HG02798 (cell line): ENCODE data around the gene KDM1B.
"Not testable (repeated sequence)": the region's sequence is repeated elsewhere in the genome, so short reads cannot be mapped to it uniquely, and the experiment has no call there.

Source experiments
- ATAC-seq: cut with Tn5 transposase; IDR thresholded peaks from one replicate; pipeline ENCODE4 v1.9.1; 2021; ENCODE audit warnings: mild to moderate bottlenecking; ENCODE audit not compliant: unreplicated experiment, poor library complexity

The KDM1B gene

GRCh38 chr6:18147616-18148015 is 7.6 kb upstream of the KDM1B start:
- ATAC-seq: no peak

- no peak for ATAC-seq
Measured at GRCh38 chr6:18148304-18149025, 6.8 kb upstream of the KDM1B start.

- not testable (repeated sequence) for ATAC-seq
Measured at GRCh38 chr6:18151391-18151790, 3.8 kb upstream of the KDM1B start.

DNA sequence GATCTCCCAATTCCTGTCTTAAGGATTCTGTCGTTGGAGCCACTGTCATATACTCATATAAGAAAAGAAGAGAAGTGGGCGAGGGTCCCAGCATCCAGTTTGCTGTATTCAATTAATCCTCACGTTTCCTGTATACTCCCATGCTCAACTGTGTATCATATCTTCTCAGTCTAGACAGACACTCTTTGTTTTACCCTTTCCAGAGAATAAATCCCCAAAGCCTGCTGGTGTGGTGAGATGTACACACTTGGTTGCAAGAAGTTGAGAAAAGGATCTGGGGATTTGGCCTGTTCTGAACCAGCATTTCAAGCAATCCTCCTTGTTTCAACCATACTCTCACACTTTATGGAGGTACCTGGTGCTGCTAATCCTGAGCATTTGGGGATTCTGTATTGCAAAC is 3.4 kb upstream of the KDM1B start:
- ATAC-seq: no peak

- no peak for ATAC-seq
Measured at GRCh38 chr6:18153311-18153703, 1.9 kb upstream of the KDM1B start.

GRCh38 chr6:18154507-18155149 is 594 bp upstream of the KDM1B start, which contains the start of gene TPMT:
Gene TPMT (minus strand): TSS chr6:18155077. CDS start chr6:18149127, 5,950 bp downstream.
- peak; percentile 62 for ATAC-seq

- ATAC-seq: peak; percentile 26
Measured at GRCh38 chr6:18155864-18156421, 721 bp downstream of the KDM1B start.

DNA sequence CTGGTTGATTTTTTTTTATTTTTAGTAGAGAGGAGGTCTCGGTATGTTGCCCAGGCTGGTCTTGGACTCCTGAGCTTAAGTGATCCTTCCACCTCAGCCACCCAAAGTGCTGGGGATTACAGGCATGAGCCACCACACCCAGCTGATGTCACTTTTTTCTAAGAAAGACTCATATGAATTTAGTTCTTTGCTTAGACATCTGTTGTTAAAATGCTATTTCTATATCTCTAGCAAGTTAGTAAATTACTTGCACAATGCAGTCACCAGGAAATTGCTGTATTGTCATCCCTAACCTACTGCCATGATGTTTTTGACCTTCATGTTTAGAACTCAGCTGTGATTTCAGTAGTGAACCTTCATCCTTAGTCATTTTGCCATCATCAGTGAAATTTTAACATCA is 5.7 kb downstream of the KDM1B start:
- no peak for ATAC-seq

GRCh38 chr6:18161431-18161830 is 6.2 kb downstream of the KDM1B start:
- no peak for ATAC-seq

GRCh38 chr6:18162401-18162800 is 7.2 kb downstream of the KDM1B start:
- ATAC-seq: no peak

DNA sequence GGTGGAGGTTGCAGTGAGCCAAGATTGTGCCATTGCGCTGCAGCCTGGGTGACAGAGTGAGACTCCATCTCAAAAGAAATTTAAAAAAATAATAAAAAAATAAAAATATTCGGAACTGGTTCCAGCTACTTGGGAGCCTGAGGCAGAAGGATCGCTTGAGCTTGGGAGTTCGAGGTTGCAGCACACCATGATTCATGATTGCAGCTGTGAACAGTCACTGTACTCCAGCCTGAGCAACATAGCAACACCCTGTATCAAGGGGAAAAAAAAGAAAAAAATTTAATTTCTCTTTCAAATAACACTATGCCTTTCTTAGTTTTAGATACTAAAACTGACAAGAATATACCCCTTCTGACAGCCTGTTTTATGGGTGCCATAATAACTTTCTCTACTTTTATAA is 10.5 kb downstream of the KDM1B start:
- ATAC-seq: no peak

- ATAC-seq: no peak
Measured at GRCh38 chr6:18166312-18167036, 11.3 kb downstream of the KDM1B start.

DNA sequence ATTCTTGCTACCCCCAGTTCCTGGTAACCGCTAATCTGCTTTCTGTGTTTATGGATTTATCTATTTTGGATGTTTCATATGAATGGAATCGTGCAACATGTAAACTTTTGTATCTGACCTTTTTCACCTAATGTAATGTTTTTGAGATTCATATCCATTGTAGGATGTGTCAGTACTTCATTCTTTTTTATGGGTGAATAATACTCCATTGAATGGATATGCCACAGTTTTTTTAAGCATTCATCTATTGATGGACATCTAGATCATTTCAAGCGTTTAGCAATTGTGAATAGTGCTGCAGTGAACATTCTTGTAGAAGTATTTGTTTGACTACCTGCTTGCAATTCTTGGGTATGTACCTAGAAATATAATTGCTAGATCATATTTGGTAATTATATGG is 13.0 kb downstream of the KDM1B start:
- ATAC-seq: no peak

DNA sequence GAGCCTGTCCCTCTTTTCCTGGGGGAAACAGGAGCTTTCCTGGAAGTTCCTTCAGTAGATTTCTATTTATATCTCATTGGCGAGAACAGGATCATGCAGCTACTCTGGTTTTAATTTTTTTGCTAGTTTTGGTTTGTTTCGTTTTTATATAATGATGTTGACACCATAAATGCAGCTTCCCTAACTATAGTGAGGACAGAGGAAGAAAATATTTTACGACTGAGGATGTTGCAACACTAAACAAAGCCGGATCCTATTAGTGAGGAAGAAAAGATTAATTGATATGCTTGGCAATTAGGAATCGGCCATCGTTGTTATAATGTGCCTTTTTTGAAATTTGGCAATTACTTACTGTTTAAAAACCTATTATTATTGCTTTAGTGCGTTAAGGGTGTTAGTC is 16.6 kb downstream of the KDM1B start:
- ATAC-seq: no peak

DNA sequence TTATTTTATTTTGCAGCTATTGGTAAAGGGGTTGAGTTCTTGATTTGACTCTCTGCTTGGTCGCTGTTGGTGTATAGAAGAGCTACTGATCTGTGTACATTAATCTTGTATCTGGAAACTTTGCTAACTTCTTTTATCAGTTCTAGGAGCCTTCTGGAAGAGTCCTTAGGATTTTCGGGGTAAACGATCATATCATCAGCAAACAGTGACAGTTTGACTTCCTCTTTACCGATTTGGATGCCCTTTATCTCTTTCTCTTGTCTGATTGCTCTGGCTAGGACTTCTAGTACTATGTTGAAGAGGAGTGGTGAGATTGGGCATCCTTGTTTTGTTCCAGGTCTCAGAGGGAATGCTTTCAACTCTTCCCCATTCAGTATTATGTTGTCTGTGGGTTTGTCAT is 21.0 kb downstream of the KDM1B start:
- not testable (repeated sequence) for ATAC-seq

GRCh38 chr6:18177286-18177965 is 22.2 kb downstream of the KDM1B start:
- no peak for ATAC-seq

DNA sequence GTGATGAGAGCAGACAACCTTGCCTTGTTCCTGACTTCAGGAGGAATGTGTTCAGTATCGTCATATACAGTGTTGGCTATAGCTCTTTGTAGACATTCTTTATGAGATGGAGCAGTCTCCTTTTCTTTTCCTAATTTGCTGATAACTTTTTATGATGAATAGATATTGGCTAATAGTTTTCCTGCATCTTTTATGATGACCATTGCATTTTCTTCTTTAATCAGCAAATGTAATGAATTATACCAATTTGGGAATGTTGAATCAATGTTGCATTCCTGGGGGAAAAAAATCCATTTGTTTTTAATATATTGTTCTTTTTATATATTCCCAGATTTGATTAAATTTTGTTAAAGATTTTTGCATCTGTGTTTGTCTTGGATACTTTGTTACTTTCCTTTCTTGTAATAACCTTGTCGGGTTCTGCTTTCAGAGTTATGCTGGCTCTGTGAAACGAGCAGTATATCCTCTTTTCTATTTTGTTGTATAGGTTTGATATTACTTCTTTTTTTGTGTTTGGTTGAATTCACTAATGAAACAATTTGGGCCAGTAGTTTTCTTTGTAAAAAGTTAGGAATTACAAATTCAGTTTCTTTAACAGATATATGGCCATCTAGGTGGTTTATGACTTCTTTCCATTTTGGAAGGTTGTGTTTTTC is 23.9 kb downstream of the KDM1B start:
- no peak for ATAC-seq

GRCh38 chr6:18179770-18180356 is 24.6 kb downstream of the KDM1B start:
- ATAC-seq: no peak

- no peak for ATAC-seq
Measured at GRCh38 chr6:18182568-18182967, 27.3 kb downstream of the KDM1B start.

- ATAC-seq: no peak
Measured at GRCh38 chr6:18183766-18184165, 28.5 kb downstream of the KDM1B start.
